Mesothelial cell of epicardium (in vitro differentiated cells): ENCODE results near the gene MRPS22. TPM values are rescaled to one million over a fixed set of nuclear protein-coding genes. Genes with fewer than 3 reads are reported as not detected.
"Not testable (repeated sequence)": the region's sequence is repeated elsewhere in the genome, so short reads cannot be mapped to it uniquely, and the experiment has no call there.

Experiments
- DNase-seq, 2 experiments: peaks; one replicate each; pipeline ENCODE4 v3.0.0; 2021; ENCODE audit warnings: low spot score in 2 of 2; ENCODE audit not compliant: unreplicated experiment in 2 of 2
- H3K27ac Mint-ChIP-seq: 2 replicates; pipeline ENCODE4 v1.8.0; 2021; ENCODE audit warnings: mixed read lengths
- H3K27me3 Mint-ChIP-seq: 2 replicates; pipeline ENCODE4 v1.8.0; 2021; ENCODE audit warnings: low read depth, mixed read lengths
- H3K36me3 Mint-ChIP-seq: 2 replicates; pipeline ENCODE4 v1.8.0; 2021; ENCODE audit warnings: mixed read lengths
- H3K4me1 Mint-ChIP-seq: 2 replicates; pipeline ENCODE4 v1.8.0; 2021; ENCODE audit warnings: mixed read lengths
- H3K4me3 Mint-ChIP-seq: 2 replicates; pipeline ENCODE4 v1.8.0; 2021; ENCODE audit warnings: mild to moderate bottlenecking, moderate library complexity, mixed read lengths
- H3K9me3 Mint-ChIP-seq: 2 replicates; pipeline ENCODE4 v1.8.0; 2021; ENCODE audit warnings: mixed read lengths
- CTCF ChIP-seq: fragments of 200-600 bp; sonication (generic); IDR thresholded peaks from one replicate; pipeline ENCODE4 v1.5.0; 2021; ENCODE audit warnings: antibody characterized with exemption; ENCODE audit not compliant: unreplicated experiment
- total RNA-seq: library from RNA; stranded (reverse); gene quantifications from 3 replicates; pipeline ENCODE4 v1.2.1, GENCODE V29; 2021

Gene MRPS22
- total RNA-seq, 1 donor from 2014 or later = 34.2 TPM

- H3K9me3 Mint-ChIP-seq = no peaks in the 10 kb centered on the region
- H3K4me1 Mint-ChIP-seq = peaks cover 4% of the 10 kb centered on the region
- no peak overlapping the region for H3K27ac Mint-ChIP-seq
- TF ChIP-seq CTCF = no peak
- H3K36me3 Mint-ChIP-seq = peaks cover 43% of the 10 kb centered on the region
- no peak for DNase-seq
- H3K27me3 Mint-ChIP-seq = no peaks in the 10 kb centered on the region
- H3K4me3 Mint-ChIP-seq = no peak overlapping the region
Observed at GRCh38 chr3:139378587-139379241, 34.9 kb downstream of the MRPS22 start.

- Mint-ChIP-seq H3K4me3 (no peak overlapping the region), H3K27me3 (no peaks in the 10 kb centered on the region), H3K36me3 (peaks cover 34% of the 10 kb centered on the region), H3K27ac (no peak overlapping the region), H3K4me1 (peaks cover 7% of the 10 kb centered on the region), H3K9me3 (no peaks in the 10 kb centered on the region)
- no peak for DNase-seq
- TF ChIP-seq CTCF = no peak
Observed at GRCh38 chr3:139380575-139380974, 36.8 kb downstream of the MRPS22 start.

GRCh38 chr3:139382291-139382690, 38.5 kb downstream of the MRPS22 start:
- not testable (repeated sequence) for H3K27me3 Mint-ChIP-seq, DNase-seq, H3K9me3 Mint-ChIP-seq, H3K4me3 Mint-ChIP-seq, H3K27ac Mint-ChIP-seq
- H3K36me3 Mint-ChIP-seq = peaks cover 30% of the 10 kb centered on the region
- H3K4me1 Mint-ChIP-seq = peaks cover 20% of the 10 kb centered on the region

- H3K36me3 Mint-ChIP-seq = no peaks in the 10 kb centered on the region
- DNase-seq = no peak
- H3K4me3 Mint-ChIP-seq = peak overlapping the region; percentile 89
- H3K9me3 Mint-ChIP-seq = no peaks in the 10 kb centered on the region
- H3K4me1 Mint-ChIP-seq = peaks cover 48% of the 10 kb centered on the region
- H3K27ac Mint-ChIP-seq = peak overlapping the region; percentile 25
- no peak for TF ChIP-seq CTCF
- no peaks in the 10 kb centered on the region for H3K27me3 Mint-ChIP-seq
Observed at GRCh38 chr3:139388077-139388476, 44.3 kb downstream of the MRPS22 start.

- H3K4me1 Mint-ChIP-seq = peaks cover 48% of the 10 kb centered on the region
- no peak for DNase-seq
- no peak for TF ChIP-seq CTCF
- no peaks in the 10 kb centered on the region for H3K27me3 Mint-ChIP-seq
- H3K9me3 Mint-ChIP-seq = no peaks in the 10 kb centered on the region
- H3K27ac Mint-ChIP-seq = peak overlapping the region; percentile 98
- peak overlapping the region; percentile 89 for H3K4me3 Mint-ChIP-seq
- H3K36me3 Mint-ChIP-seq = no peaks in the 10 kb centered on the region
Observed at GRCh38 chr3:139388821-139389551, 45.2 kb downstream of the MRPS22 start.
